Epithelial cell of prostate (primary cell): Measurements from ENCODE around the gene RPS2.
"Not testable (repeated sequence)": the region's sequence is repeated elsewhere in the genome, so short reads cannot be mapped to it uniquely, and the experiment has no call there.

Source experiments
- DNase-seq: peaks from one replicate; pipeline ENCODE4 v3.0.0-alpha.2; 2011; ENCODE audit warnings: low read depth, low spot score
- H3K27ac ChIP-seq: fragments of 450-650 bp; 2 replicates; pipeline ENCODE4 v1.5.1; 2017; ENCODE audit warnings: mild to moderate bottlenecking

The RPS2 gene

GRCh38 chr16:1964506-1965395 lies at the start of gene RPS2:
RPS2 (minus strand) TSS chr16:1964826; CDS start chr16:1964625, 201 bp downstream.
- peak within 1 kb of the TSS; percentile 94 for H3K27ac ChIP-seq
- DNase-seq = peak; percentile 90

DNA sequence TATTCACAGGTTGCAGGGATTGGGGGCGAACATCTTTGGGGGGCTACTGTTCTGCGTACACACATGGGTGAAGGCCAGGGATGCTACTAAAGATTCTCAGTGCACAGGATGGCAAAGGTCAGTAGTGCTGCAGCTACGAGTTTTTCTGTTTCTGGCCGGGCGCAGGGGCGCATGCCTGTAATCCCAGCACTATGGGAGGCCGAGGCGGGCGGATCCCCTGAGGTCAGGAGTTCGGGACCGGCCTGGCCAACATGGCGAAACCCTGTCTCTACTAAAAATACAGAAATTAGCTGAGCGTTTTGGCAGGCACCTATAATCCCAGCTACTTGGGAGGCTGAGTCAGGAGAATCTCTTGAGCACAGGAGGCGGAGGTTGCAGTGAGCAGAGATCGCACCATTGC lies 48.9 kb upstream of the RPS2 start:
- DNase-seq = no peak
- H3K27ac ChIP-seq = no peak overlapping the region

DNA sequence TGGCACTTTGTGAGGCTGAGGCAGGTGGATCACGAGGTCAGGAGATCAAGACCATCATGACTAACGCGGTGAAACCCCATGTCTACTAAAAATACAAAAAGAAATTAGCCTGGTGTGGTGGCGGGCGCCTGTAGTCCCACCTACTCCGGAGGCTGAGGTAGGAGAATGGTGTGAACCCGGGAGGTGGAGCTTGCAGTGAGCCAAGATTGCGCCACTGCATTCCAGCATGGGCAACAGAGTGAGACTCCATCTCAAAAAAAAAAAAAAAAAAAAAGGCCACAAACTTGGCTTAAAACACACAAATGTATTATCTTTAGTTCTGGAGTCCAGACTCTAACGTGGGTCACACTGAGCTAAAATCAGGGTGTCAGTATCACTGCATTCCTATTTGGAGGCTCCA lies 47.1 kb upstream of the RPS2 start:
- not testable (repeated sequence) for DNase-seq

GRCh38 chr16:2009791-2010510 lies 45.3 kb upstream of the RPS2 start, which contains the start of gene ZNF598:
ZNF598 (minus strand) TSS chr16:2009821.
- DNase-seq = no peak
- H3K27ac ChIP-seq = peak within 1 kb of the TSS; percentile 95

More for the DNA sequence above, 47.1 kb upstream of the RPS2 start:
- not testable (repeated sequence) for H3K27ac ChIP-seq

DNA sequence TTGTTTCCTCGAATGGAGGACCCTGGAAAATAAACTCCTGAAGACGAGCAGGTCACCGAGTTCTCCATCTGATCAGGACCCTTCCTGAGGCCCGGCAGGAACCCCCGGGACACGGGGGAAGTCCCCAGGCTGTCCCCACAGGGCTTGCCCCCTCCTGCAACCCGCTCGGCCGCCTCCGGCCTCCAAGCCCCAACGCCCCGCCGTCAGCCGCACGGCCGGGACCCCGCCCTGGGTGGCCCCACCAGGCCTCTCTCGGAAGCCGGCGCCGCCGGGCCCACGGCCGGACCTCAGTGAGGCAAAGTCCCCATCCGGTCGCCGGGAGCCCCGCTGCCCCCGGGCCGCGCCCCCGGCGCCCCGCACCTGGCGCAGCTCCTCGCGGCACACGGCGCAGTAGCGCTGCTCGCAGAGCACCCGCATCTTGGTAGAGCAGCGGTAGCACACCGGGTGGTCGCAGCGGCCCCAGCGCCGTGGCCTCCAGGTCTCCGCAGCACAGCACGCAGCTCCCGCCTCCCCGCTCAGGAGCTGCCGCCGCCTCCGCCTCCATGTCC lies 44.6 kb upstream of the RPS2 start:
- DNase-seq = no peak
- H3K27ac ChIP-seq = peak overlapping the region; percentile 95

GRCh38 chr16:2008631-2009163 lies 44.1 kb upstream of the RPS2 start:
- peak overlapping the region; percentile 95 for H3K27ac ChIP-seq
- no peak for DNase-seq

DNA sequence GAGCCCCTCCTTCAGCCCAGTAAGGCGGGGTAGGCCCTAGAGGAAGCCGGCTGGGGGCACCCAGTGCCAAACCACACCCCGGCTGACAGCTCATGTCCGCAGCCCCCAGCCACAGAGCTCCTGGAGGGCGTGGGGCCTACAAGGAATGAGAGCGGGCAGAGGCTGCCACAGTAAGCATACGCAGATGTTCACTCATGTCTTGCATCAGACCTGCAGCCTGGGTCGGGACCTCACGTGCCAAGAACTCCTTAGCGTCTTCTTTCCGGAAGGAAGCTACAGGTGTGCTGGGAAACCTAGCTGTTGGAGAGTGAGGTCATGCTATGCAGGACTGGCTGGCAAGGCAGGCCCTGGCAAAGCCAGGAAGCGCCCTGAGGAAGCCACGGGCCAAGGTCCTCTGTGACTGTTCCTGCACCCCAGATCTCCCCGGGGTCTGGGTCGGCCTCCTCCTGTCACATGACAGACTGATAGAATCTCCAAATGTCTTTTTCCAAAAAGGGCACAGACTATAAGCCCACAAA lies 43.4 kb upstream of the RPS2 start:
- peak overlapping the region; percentile 95 for H3K27ac ChIP-seq
- peak; percentile 71 for DNase-seq

DNA sequence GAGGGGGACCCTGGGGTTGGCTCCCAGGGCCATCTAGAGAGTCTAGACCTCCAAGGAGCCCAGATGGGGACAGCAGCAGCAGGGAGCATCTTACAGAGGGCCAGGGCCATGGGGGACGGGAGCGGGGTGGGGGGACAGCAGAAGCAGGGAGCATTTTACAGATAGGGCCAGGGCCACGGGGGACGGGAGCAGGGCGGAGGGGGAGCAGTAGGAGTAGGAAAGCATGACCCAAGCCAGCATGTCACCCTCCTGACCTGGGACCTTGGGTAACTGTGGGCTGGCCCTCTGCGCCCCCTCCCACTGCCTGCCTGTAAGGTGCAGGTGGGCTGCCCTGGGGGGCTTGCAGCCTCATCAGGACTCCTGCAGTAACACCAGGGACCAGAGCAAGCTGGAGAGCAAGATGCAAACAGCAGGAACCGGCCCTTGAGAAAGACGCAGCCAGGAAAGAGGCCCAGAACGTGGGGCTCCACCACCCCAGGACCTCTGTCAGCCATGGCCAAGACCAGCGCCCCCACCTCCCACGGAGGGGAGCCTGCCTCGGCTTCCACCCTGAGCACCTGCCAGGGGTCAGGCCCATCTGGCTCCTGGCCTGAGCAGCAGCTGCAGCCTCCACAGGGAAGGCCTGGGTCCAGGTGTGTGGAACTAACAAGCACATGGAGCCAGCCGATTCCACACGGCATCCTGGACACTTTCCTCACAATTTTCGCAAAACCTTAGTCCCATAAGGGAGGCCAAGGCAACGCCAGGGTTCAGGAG lies 42.6 kb upstream of the RPS2 start:
- H3K27ac ChIP-seq = peak overlapping the region; percentile 95
- no peak for DNase-seq

DNA sequence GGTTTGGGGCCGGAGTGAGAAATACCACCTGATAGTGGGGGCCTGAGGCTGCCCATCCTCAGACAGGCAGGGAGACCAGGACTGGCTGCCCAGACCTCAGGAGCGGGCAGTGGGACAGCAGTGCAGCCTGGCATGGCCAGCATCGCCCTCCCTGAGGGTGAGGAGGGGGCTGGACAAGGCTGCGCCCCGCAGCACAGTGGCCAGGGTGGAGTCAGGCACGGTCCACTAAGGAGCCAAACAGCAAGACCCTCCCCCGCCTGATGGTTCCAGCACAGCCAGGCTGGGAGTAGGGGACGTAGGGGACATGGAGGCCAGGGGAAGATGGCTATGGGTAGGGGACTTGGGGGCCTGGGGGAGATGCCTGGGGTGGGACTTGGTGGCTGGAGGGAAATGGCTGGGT lies 41.7 kb upstream of the RPS2 start:
- DNase-seq = no peak
- H3K27ac ChIP-seq = peak overlapping the region; percentile 95

DNA sequence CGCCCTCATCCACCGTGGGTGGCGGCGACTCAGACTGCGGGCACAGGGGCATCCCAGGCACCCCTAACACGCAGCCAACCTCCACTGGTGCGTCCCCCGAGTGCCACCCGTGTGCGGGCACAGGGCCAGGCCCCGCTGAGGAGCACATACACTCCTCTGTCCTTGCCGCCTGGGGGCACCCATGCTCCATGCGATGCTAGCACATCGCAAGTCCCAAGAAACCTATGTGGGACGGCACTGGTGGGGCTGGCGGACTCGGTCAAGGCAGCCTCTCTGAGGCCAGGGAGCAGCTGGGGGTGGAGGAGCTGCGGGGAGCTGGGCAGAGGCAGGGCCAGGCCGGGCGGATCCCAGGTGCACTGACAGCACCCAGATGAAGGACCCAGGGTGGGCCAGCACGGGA lies 41.0 kb upstream of the RPS2 start:
- H3K27ac ChIP-seq = no peak overlapping the region

DNA sequence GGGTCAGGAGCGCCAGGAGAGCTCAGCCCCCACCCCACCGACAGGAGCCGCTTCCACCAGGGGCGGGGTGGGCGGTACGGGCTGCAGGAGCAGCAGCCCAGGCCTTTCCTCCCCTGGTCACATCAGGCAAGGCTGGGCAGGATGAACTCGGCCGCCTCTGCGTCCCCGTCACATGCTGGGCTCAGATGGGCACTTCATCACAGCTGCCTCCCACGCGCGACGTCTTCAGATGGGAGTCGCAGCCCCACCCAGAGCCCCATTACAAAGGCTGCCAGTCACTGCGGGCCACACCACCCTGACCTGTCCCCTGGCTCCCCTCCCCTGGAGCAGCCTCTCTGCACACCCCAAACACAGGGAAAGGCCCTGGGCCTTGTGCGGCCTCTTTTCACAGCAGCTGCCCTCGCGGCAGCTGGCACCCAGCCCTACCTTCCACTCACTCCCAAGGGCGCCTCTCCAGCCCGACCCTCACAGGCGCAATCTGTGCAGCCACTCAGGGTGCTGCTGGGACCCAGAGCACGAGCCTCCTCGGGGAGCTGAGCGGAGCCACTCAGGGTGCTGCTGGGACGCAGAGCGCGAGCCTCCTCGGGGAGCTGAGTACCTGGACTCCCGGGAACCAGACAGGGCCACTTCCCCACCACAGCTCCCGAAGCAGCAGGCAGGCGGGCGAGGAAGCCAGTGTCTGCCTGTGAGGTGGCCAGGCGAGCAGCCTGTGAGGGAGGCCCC lies 40.3 kb upstream of the RPS2 start:
- no peak for DNase-seq
- no peak overlapping the region for H3K27ac ChIP-seq

More for the DNA sequence above, 41.0 kb upstream of the RPS2 start:
- DNase-seq = no peak

GRCh38 chr16:2003827-2004641 lies 39.4 kb upstream of the RPS2 start:
- H3K27ac ChIP-seq = no peak overlapping the region
- DNase-seq = no peak

GRCh38 chr16:2003231-2003826 lies 38.7 kb upstream of the RPS2 start:
- H3K27ac ChIP-seq = no peak overlapping the region
- DNase-seq = no peak

GRCh38 chr16:2002406-2003230 lies 38.0 kb upstream of the RPS2 start:
- H3K27ac ChIP-seq = no peak overlapping the region
- no peak for DNase-seq

DNA sequence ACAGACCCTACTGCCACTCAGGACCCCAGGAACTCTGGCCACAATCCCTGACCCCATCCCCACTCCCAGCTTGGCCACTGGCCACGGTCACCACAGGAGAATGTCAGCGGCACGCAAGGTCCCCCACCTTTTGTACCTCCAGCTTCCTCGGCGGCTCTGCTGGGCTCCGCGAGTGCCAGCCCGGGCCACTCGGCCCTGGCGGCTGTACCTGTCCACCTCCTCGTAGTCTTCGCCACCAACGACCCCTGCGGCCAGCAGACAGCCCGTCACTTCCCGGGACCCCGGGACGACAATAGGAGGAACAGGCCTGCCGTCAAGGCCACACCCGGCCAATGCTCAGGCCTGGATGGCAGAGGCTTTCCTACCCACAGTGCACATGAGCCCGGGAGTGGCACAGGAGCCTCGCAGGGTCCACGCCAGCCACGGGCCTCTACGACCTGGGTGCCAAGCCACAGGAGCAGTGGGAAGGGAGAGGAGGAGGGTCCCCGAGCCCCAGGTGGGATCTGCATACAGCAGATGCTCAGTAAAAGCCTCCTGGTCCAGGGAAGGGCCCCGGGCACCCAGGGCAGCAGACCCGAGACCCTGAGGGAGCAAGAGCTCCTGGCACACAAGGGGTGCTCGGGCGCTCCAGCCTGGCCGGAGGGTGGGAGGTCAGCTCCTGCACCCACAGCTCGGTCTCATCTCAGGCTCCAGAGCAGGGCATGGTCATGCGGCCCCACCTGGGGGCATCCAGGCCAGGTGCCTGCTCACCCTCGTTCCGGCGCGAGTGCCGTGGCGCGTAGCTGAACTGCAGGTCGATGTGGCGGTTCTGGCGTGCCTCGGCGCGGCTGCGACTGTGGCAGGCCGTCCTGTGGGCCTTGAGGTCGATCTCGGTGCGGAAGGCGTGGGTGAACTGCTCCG lies 37.1 kb upstream of the RPS2 start:
- DNase-seq = no peak
- H3K27ac ChIP-seq = no peak overlapping the region

DNA sequence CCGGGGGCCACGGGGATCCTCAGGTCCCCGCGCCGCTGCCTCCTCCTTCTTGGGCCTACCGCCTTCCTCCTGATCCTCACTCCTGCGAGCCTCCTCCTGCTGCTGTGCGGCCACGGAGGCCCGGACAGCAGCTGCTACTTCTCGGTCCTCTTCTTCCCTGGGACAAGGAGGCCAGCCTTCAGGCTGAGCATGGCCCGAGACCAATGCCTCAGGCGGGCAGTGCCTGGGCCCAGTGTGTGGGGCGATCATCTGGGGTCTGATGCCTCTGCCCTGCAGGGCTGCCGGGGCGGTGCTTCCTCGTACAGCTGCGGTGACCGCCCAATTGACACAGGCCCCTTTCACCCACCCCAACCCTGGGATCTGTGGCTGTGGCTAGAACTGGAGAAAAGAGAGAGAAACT lies 36.4 kb upstream of the RPS2 start:
- no peak for DNase-seq
- H3K27ac ChIP-seq = no peak overlapping the region
